GM21737 (cell line): ENCODE data around the gene PPY.
"Not testable (repeated sequence)": the region's sequence is repeated elsewhere in the genome, so short reads cannot be mapped to it uniquely, and the experiment has no call there.

Experiments
- ATAC-seq: cut with Tn5 transposase; IDR thresholded peaks from one replicate; pipeline ENCODE4 v1.9.1; 2021; ENCODE audit warnings: mild to moderate bottlenecking, moderate library complexity; ENCODE audit not compliant: unreplicated experiment

Gene PPY, protein sequence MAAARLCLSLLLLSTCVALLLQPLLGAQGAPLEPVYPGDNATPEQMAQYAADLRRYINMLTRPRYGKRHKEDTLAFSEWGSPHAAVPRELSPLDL

DNA sequence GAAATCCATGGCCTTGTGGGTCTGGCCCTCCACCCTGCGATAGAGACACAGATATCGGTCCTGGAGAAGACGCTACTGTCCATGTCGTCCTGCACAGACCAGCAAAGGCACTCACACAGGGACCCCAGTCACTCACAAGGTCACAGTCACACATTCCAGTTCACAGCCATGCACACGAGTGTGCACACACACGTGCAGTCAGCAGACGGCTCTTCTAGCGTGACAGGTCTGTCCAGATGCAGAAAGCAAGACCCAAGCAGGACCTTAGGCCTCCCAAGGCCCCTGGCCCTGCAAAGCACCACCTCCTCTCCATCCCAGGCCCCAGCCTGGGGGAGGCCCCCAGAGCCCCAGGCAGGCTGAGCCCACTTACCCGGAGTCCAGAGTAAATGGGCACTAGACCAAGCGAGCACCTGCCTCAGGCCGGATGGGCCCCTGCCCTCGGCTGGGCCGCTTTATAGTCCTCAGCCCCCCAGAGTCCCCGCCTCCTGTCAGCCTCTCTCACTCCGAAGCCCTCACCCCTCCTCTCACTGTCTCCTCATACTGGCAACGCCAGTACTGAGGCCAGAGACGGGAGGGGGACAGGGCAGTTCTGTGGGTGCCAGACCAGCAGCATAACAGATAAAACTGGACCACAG is at the start of gene PPY:
Gene PPY, minus strand, starts transcription at position 426 of the 635 bp plus-strand sequence. CDS start 822 bp downstream, outside the sequence.
- no peak for ATAC-seq

DNA sequence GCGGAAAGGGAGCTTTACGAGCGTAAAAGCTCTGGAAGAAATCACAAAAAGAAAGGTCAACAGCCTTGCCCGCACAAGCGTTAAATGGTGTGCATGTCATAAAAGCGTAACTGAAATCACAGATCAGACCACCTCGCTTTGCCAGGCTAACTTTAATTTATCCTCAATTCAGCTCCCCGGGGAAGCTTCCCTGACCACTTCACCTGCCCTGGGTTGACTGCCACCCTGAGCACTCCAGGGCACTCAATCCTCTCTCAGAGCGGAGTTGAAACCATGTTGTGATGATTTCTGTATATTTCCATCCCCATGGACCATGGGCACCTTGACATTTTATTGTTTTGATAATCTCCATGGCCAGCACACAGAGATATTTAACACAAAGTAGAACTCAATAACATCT is 46.0 kb upstream of the PPY start:
- no peak for ATAC-seq

DNA sequence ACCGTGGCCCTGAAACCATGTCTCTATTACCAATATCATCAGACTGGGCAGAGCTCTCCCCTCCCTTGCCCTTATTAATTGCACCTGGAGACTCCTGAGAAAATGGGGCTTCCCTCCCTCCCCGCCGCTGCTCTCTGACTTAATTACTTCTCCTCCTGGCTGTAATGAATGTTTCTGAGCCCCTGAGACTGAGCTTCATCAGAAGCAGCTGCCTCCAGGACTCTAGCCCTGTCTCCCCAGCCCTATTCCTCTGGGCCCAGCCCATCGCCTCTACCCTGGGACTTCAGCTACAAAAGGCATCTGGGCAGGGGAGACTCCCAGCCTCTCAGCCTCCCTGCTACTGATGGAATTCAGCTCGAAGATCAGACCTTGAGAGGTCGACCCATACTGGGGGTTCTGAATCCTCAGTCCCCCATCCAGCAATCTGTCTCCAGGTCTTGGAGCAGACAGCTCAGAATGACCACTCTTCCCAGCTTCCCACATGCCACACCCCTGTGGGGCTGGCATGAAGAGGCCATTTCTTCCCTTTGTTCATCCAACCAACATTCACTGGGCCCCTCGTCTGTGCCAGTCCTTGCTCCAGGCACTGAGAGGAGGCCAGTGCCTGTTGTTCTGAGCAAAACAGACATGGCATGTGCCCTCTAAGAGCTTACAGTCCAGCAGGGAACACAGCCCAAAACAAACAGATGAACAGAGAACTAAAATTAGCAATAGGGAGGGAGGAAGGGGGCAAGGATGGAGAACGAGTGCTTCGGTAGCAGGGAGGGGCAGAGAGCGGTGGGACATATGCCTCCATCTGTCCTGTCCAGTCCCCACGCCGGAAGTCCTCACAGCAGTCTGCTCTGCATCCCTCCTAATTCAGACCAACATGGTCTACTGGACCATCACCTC is 45.1 kb upstream of the PPY start:
- no peak for ATAC-seq

DNA sequence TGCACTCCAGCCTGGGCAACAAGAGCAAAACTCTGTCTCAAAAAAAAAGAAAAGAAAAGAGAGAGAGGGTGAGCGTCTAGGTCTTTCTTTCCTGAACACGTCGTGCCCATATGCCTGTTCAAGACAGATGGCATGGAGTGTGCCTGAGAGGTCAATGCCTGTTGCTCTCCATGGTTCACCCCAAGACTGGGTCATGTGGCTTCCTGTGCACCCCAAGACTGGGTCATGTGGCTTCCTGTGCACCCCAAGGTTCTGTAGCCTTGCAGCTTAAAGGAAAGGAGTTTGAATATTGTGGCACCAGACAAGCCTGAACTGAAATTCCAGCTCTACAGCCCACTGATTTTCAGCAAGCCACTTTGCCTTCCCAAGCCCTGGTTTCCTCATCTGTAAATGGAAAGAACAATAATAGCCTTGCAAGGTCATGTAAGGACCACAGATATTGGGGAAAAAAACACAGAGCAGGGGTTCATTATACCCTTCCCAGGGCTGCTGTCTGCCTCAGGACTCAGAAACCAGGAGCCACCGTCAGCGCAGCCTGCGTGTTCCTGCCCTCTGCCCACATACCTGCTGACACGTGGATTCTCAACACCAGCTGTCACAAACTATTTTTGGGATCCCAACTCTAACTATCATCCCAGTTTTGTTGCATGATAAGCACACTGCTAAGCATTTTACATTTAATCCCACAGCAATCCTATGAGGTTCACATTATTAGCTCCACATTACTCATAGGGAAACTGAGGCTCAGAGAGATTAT is 44.1 kb upstream of the PPY start:
- ATAC-seq: no peak

DNA sequence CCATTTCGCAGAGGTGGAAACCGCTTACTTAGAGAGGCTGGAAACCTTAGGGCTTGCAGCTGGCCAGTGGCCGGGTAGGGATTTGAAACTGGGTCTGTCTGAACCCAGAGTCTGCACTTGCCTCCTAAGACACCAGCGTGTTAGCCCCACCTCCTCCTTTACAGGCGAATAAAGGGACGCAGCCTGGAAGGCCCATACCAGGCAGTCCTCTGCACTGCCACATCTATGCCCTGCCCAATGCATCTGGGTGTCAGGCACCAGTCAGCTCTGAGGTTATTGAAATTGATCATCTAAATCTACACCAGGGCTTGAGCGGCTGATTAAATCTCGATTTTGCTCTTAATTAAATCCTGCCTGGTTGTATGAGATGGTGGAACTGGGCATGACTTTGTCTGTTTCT is 42.2 kb upstream of the PPY start:
- ATAC-seq: no peak

DNA sequence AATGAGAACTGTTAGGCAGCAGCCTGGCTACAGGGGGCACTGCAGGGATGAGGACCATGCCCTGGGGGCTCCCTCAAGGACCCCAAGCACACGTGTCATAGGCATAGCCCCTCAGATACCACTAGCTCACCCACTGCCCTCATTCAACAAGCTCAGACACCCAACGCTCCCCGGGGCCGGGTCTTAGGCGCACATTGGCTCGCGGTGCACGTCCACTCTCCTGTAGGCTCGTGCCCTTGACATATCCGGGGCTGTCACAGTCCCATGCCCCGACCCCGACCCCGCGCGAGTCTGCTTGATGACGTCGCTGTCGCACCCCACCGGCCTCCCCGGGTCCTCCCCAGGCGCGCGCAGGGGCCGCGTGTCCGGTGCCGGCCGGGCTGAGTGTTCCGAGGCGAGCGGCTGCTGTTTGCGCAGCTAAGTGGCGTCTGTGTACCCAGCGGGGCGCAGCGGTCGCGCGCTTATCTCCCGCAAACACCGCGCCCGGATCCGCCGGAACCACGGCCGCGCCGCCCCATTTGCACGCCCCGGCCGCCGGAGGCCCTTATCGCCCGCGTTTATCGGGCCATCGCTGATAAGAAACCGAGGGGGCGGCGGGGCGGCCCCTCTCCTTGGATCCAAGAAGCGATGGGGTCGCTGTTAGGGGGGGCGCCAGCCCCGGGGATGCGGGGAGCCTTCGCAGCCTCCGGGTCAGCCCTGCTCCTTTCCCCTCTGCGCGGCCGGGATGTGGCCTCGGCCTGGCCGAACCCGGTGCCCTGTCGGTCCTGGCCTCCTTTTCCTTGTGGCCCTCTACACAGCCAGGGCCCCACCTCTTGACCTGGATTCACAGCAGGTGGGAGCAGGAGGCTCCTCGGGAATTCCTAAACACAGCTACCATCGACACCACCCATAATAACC is 41.5 kb upstream of the PPY start:
- no peak for ATAC-seq

DNA sequence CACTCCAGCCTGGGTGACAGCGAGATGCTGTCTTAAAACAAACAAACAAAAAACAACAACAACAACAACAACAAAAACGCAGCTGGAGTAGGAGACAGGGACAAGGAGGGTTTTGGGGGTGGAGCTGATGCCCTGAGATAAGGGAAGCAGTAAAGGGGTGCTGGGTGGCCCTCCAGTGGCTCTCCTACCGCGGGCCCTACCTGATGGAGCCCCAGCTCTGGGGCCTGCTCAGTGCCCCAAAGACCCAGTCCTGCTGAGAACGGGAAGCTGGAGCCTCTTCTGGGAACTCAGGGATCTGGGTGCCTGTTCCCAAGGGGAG is 40.9 kb upstream of the PPY start:
- ATAC-seq: no peak

DNA sequence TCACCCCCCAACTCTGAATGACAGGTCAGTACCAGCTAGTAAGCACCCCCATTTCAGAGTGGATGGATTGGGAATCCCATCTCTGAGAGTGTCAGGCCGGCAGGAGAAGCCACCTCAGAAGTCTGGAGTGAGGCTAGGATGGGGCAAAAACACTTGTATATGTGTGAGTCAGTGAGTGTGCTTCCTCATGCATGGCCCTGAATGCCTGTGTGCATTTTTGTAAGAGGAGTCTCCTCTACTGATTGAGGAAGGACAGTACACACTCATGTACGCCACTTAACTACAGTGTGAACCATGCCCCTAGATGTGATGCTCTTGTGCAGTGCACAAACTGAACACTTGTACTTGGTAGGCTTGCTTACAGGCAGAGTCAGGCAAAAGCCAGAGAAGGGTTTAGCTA is 39.9 kb upstream of the PPY start:
- no peak for ATAC-seq

DNA sequence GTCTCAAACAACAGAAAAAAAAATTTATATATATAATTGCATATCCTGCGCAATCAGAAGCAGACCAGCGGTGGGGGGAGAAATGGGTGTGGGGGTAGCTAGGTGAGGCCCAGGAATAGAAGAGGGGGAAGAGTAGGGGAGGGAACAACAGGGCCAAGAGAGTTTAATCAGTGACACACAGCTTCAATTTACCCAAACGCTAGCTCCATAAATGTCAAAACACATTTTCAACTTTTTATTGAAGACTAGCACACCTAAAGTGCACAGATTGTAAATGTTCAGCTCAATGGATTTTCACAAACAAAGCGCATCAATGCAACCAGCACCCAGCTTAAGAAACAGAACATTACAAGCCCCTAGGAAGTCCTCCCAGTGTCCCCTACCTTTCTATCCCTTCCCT is 37.4 kb upstream of the PPY start:
- no peak for ATAC-seq

DNA sequence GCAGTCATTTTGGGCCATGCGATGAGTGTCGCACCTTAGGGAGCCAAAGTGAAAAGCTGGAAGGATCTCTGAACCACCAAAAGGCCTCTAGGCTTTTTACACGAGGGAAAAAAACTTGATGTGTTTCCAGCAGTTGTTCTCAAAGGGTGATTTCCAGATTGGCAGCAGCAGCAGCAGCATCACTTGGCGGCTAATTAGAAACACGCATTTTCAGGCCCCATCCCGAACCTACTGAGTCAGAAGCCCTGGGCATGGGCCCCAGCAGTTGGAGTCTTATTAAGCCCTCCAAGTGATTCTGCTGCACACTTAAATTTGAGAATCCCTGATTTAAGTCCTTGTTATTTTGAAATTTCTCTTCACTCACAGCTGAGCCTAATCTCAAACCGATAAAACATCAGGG is 36.7 kb upstream of the PPY start:
- no peak for ATAC-seq

DNA sequence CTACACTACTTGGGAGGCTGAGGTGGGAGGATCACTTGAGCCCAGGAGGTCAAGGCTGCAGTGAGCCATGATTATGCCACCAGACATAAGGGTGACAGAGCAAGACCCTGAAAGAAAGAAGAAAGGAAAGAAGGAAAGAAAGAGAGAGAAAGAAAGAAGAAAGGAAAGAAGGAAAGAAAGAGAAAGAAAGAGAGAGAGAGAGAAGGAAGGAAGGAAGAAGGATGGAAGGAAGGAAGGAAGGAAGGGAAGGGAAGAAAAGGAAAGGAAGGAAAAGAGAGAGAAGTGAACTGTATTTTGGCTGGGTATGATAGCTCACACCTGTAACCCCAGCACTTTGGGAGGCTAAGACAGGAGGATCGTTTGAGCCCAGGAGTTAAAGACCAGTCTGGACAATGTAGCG is 35.8 kb upstream of the PPY start:
- ATAC-seq: no peak

DNA sequence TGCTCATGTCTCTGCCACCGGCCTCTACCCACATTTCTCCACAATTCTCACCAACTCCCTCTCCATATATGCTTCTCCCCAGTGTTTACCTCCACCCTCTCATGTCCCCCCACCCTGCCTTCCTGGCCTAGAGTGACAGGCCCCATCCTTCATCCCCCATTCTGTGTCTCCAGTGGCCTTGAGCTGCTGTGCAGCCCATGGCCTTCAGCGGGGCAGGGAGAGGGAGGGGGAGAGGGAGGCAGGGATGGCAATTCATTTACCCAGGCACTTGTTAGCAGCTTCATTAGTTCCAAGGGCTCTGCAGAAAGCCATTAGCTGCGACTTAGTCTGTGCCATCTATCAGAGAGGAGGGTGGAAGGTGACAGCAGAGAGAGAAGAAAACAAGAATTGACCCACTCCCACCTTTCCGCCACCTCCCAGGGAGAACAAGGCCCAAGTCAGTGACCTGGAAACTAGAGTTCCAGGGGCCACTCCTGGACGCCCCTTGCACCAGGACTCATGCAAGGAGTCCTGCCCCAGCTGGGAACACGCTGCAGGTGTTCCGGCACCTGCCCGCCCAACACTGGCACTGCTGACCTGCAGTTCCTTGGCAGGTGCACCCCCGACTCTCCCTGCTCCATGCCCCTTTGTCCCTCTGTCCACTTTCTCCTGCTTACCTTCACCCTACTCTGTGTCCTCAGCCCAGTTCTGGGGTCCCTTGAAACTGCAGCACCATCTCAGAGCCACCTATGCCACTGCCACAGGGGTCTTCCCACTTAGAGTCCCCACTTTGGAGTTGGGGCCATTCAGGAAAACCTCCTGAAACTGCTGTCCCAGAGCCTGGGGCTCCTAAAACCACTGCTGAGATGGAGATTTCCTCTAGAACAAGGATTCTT is 34.9 kb upstream of the PPY start:
- ATAC-seq: no peak

DNA sequence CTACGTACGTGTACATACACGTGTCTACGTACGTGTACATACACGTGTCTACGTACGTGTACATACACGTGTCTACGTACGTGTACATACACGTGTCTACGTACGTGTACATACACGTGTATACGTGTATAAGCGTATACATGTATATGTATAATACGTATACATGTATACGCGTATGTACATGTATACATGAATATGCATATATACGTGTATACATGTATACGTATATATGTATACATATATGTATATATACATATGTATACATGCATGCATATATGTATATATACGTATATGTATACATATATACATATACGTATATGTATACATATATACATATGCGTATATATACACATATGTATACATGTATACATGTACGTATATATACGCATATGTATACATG is 33.6 kb upstream of the PPY start:
- no peak for ATAC-seq

DNA sequence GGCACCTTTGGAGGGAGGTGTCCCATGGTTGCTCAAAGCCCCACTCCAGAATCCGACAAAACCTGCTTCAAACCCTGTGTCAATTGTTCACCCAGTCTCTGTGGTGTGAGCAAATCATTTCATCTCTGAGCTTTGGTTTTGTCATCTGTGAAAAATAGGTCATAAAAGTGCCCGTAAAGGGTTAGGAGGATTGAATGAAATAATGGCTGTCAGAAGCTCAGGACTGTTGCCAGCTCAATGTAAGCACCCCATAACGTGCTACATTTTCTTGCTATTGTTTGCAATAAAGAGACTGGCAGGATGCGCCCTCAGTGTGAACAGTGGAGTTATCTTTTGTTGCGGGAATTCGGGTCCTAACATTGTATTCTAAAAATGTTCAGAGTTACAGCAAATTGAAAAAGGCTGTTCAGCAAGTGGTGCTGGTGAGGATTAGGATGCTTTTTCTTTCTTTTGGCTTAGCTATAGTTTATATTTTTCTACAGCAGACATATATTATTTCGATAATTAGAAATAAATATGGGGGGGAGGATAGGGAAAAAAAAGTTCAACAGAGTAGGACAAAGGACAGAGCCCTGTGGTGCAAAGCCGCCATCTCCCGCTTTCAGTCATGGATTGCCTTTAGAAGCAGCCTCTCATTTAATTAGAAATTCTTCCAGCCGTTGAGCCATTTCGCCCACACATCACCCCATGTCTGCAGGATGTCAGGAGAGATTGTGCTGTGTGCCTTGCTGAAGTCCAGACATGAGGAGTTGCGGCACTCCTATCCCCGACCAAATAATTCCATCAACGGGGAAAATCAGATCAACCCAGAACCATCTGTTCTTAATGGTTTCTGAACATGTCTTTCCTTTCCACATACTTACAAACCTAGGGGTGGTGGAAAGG is 32.3 kb upstream of the PPY start:
- no peak for ATAC-seq

DNA sequence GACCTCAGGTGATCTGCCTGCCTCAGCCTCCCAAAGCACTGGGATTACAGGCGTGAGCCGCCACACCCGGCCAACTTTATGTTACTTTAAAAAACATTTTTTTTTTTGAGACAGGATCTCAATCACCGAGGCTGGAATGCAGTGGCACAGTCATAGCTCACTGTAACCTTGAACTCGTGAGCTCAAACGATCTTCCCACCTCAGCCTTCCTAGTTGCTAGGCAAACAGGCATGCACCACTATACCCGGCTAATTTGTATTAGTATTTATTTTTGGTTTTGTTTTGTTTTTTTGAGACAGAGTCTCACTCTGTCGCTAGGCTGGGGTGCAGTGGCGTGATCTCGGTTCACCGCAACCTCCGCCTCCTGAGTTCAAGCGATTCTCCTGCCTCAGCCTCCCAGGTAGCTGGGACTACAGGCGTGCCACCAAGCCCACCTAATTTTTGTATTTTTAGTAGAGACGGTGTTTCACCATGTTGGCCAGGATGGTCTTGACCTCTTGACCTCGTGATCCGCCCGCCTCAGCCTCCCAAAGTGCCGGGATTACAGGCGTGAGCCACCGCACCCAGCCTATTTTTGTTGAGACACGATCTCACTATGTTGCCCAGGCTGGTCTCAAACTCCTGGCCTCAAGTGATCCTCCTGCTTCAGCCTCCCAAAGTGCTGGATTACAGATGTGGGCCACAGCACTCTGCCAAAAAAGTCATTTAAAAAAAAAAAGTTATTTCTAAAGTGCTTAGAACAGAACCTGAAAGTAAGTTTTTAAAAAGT is 30.4 kb upstream of the PPY start:
- not testable (repeated sequence) for ATAC-seq

DNA sequence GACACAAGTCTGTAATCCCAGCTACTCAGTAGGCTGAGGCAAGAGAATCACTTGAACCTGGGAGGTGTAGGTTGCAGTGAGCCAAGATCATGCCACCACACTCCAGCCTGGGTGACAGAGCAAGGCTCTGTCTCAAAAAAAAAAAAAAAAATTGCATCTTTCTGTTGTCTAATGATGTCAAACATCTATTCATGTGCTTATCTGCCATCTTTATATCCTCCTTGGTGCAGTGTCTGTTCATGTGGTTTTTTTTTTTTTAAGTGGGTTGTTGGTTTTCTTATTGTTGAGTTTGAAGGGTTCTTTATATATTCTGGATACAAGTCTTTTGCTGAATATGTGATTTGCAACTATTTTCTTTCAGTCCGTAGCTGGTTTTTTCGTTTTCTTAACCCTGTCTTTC is 29.2 kb upstream of the PPY start:
- not testable (repeated sequence) for ATAC-seq

DNA sequence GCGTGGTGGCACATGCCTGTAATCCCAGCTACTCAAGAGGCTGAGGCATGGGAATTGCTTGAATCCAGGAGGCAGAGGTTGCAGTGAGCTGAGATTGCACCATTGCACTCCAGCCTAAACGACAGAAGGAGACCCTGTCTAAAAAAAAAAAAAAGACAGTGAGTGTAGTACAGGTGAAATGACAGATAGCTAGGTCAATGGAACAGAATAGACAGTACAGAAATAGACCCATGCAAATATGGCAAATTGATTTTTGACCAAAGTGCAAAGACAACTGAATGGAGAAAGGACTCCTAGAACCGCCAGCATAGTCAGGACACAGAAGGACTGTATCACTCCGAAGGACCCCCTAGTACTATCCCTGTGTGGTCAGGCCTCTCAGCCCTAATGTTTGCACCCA is 28.1 kb upstream of the PPY start:
- no peak for ATAC-seq

DNA sequence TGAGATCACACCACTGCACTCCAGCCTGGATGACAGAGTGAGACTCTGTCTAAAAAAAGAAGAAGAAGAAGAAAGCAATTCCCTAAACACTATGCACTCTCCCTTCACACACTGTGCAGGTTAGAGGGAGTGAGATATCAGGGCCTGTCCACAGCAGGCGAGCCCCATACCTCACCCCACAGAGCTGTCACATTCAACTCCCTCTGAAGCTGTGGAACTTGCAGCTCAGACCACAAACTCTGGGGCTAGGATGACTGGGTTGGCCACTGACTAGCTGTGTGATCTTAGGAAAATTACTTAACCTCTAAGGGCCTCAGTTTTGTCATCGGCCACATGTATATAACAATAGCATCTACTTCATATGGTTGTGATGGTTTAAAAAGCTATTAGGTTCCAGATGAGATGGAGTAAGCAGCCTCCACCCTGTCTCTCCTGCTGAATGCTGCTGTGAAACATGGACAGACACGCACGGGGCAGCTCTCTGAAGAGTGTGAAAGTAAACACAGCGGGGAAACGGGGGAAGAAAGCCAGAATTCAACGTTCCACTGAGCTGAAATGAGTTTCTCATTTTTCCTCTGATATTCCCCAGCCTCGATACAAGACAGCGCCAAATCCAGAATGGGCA is 25.1 kb upstream of the PPY start:
- no peak for ATAC-seq
